ENCODE measurements around the gene STX1B. TPM values are rescaled to one million over a fixed set of nuclear protein-coding genes. Genes with fewer than 3 reads are reported as not detected.

Gene STX1B
- total and polyA plus RNA-seq, 8 donors, result 0.24 to 0.85 (median 0.53) TPM

- DNase-seq, result no peak
- TF ChIP-seq, protein P1, sequence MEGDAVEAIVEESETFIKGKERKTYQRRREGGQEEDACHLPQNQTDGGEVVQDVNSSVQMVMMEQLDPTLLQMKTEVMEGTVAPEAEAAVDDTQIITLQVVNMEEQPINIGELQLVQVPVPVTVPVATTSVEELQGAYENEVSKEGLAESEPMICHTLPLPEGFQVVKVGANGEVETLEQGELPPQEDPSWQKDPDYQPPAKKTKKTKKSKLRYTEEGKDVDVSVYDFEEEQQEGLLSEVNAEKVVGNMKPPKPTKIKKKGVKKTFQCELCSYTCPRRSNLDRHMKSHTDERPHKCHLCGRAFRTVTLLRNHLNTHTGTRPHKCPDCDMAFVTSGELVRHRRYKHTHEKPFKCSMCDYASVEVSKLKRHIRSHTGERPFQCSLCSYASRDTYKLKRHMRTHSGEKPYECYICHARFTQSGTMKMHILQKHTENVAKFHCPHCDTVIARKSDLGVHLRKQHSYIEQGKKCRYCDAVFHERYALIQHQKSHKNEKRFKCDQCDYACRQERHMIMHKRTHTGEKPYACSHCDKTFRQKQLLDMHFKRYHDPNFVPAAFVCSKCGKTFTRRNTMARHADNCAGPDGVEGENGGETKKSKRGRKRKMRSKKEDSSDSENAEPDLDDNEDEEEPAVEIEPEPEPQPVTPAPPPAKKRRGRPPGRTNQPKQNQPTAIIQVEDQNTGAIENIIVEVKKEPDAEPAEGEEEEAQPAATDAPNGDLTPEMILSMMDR (IDR thresholded peaks at IDR 0.05), result no peak
- Histone ChIP-seq H3K27ac (no peak overlapping the region), H3K9me3 (no peaks in the 10 kb centered on the region), H3K36me3 (peaks cover 0 to 100% of the 10 kb centered on the region in 2 donors), H3K27me3 (no peaks in the 10 kb centered on the region), H3K4me1 (no peaks in the 10 kb centered on the region), H3K4me3 (no peak overlapping the region)
- intact Hi-C loops (cut with DNase I), result no loop called here
- ATAC-seq, result no peak
These were observed 36.1 kb downstream of the STX1B start for GRCh38 chr16:30974348-30974747.

GRCh38 chr16:30972872-30973271 lies 37.6 kb downstream of the STX1B start:
- TF ChIP-seq, protein P1 (IDR thresholded peaks at IDR 0.05), result no peak
- intact Hi-C loops (cut with DNase I), result no loop called here
- Histone ChIP-seq H3K36me3 (peaks cover 0 to 100% of the 10 kb centered on the region in 2 donors), H3K27me3 (no peaks in the 10 kb centered on the region), H3K4me1 (no peaks in the 10 kb centered on the region), H3K27ac (no peak overlapping the region), H3K9me3 (no peaks in the 10 kb centered on the region), H3K4me3 (no peak overlapping the region)
- ATAC-seq (no peak), DNase-seq (no peak)

GRCh38 chr16:30971298-30971697 lies 39.1 kb downstream of the STX1B start:
- Histone ChIP-seq H3K27ac (no peak overlapping the region), H3K27me3 (no peaks in the 10 kb centered on the region), H3K4me1 (no peaks in the 10 kb centered on the region), H3K9me3 (no peaks in the 10 kb centered on the region), H3K4me3 (no peak overlapping the region), H3K36me3 (peaks cover 0 to 100% of the 10 kb centered on the region in 2 donors)
- no peak for ATAC-seq
- DNase-seq, result no peak
- TF ChIP-seq, protein P1 (IDR thresholded peaks at IDR 0.05), result no peak
- intact Hi-C loops (cut with DNase I), result no loop called here

GRCh38 chr16:30969246-30969842 lies 41.1 kb downstream of the STX1B start:
- Histone ChIP-seq H3K36me3 (peaks cover 0 to 100% of the 10 kb centered on the region in 2 donors), H3K27ac (no peak overlapping the region), H3K27me3 (no peaks in the 10 kb centered on the region), H3K9me3 (no peaks in the 10 kb centered on the region), H3K4me3 (no peak overlapping the region), H3K4me1 (no peaks in the 10 kb centered on the region)
- ATAC-seq, result no peak
- TF ChIP-seq, protein P1 (IDR thresholded peaks at IDR 0.05), result no peak
- no peak for DNase-seq
- intact Hi-C loops (cut with DNase I), result no loop called here

DNA sequence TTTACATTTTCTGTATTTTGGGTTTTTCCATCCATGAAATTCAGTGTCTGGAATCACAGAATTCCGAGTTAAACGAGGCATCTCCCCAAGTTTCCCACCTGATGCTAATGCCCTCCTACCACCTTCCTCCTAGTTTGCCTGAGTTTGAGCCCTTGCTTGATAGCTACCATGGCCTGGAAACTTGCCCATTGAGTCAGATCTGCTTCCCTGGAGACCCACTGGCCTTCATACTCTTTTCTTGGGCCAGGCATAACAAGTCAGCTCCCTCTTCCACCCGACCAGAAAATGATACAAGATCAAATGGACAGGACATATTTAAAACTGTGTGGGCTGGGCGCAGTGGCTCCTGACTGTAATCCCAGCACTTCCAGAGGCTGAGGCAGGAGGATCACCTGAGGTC lies 42.6 kb downstream of the STX1B start:
- Histone ChIP-seq H3K9me3 (no peaks in the 10 kb centered on the region), H3K36me3 (peaks cover 0 to 100% of the 10 kb centered on the region in 2 donors), H3K4me3 (no peak overlapping the region), H3K4me1 (no peaks in the 10 kb centered on the region), H3K27ac (no peak overlapping the region), H3K27me3 (no peaks in the 10 kb centered on the region)
- DNase-seq (no peak), ATAC-seq (no peak)
- intact Hi-C loops (cut with DNase I), result no loop called here
- TF ChIP-seq, protein P1 (IDR thresholded peaks at IDR 0.05), result no peak

All from left lung (tissue), 10 donors.